B cell (primary cell): ENCODE measurements around the gene CYTH4.

Experiments
- CTCF ChIP-seq: fragments of 200-600 bp; IDR thresholded peaks from one replicate; pipeline ENCODE4 v1.8.0; 2022; ENCODE audit warnings: antibody characterized with exemption, mild to moderate bottlenecking
- EZH2 ChIP-seq: IDR thresholded peaks from 2 replicates; pipeline ENCODE4 v1.6.1; 2012; ENCODE audit warnings: borderline replicate concordance, low read depth, mild to moderate bottlenecking, moderate library complexity, low read length; ENCODE audit not compliant: insufficient read depth, poor library complexity, severe bottlenecking

GRCh38 chr22:37363261-37363992 lies 81.1 kb downstream of the CYTH4 start:
- TF ChIP-seq EZH2 (no peak), CTCF (no peak)
